GM10266 (cell line): ENCODE data around the gene CLCC1.
"Not testable (repeated sequence)": the region's sequence is repeated elsewhere in the genome, so short reads cannot be mapped to it uniquely, and the experiment has no call there.

ENCODE experiments used
- DNase-seq: peaks from one replicate; pipeline ENCODE4 v3.0.0; 2012; ENCODE audit errors: extremely low spot score
- TF ChIP-seq, protein P1 (sequence below): IDR thresholded peaks from 2 replicates; pipeline ENCODE4 v1.5.1; 2012; ENCODE audit warnings: mild to moderate bottlenecking, low read depth; ENCODE audit not compliant: control insufficient read depth, insufficient read depth; ENCODE audit errors: missing control alignments

The CLCC1 gene

DNA sequence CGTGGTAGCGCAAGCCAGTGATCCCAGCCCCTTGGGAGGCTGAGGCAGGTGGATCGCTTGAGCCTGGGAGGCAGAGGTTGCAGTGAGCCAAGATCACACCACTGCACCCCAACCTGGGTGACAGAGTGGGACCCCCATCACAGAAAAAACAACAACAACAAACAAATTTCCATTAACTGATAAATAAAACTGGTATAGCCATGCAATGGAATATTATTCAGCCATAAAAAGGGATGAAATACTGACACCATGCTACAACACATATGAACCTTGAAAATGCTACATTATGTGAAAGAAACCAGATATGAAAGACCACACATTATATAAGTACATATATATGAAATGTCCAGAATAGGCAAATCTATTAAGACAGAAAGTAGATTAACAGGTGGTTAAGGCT is 12.0 kb downstream of the CLCC1 start:
- DNase-seq = no peak
- TF ChIP-seq, protein P1, sequence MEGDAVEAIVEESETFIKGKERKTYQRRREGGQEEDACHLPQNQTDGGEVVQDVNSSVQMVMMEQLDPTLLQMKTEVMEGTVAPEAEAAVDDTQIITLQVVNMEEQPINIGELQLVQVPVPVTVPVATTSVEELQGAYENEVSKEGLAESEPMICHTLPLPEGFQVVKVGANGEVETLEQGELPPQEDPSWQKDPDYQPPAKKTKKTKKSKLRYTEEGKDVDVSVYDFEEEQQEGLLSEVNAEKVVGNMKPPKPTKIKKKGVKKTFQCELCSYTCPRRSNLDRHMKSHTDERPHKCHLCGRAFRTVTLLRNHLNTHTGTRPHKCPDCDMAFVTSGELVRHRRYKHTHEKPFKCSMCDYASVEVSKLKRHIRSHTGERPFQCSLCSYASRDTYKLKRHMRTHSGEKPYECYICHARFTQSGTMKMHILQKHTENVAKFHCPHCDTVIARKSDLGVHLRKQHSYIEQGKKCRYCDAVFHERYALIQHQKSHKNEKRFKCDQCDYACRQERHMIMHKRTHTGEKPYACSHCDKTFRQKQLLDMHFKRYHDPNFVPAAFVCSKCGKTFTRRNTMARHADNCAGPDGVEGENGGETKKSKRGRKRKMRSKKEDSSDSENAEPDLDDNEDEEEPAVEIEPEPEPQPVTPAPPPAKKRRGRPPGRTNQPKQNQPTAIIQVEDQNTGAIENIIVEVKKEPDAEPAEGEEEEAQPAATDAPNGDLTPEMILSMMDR = no peak

DNA sequence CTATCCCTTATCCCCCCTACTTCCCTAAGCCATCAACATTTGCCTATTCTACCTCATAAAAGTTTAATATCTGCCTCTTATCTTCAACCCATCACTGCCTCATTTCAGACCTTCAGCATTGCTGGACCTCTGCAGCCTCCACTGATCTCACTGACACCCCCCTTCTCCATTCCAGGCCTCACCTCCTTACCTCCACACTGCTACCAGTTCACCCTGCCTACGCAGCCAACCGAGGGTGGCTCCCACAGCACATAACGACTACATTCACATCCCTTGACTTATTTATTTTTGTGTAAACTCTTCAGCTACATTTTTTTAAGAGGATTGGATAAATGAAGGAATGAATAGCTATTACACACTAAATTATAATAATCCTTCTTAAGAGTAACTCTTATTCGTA is 14.2 kb downstream of the CLCC1 start:
- TF ChIP-seq, protein P1 = no peak
- no peak for DNase-seq

DNA sequence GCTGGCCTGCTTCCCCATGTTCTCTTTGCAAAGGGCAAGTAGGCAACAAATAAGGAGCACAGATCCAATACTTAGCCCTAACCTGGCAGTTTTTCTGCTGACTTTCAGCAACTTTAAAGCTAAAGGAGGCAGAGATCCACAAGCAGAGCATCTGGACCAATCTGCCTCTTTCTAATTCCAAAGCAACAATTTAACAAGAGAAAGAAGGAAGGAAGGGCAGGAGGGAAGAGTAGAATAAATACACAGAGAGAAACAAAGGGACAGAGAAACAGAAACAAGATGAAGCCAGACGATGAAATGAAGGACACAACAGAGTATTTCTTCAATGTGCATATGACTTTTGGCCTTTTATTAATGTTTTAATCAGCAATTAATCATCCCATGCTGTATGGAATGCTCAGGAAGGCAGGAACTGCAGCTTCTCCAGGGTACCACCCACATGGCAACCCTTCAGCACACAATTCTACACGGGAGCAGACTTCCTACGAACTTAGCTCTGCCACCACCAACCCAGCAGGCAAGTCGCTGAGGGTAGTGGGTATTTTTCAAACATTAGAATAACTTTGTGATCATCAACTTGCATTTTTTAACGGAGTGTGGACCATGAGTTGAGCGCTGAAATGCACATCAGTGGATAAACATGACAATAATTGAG is 15.3 kb downstream of the CLCC1 start:
- TF ChIP-seq, protein P1 = no peak
- no peak for DNase-seq

DNA sequence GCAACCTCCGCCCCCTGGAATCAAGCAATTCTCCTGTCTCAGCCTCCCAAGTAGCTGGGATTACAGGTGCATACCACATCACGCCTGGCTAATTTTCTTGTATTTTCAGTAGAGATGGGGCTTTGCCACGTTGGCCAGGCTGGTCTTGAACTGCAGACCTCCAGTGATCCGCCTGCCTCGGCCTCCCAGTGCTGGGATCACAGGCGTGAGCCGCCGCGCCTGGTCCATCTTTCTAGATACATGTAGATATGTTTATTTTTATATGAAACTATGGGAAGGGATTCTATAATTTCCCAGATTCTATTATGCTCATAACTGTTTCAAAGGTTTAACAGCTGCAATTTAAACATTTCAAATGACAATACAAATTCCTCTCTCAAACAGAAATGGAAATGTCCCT is 27.1 kb downstream of the CLCC1 start:
- DNase-seq = no peak
- TF ChIP-seq, protein P1 = no peak

DNA sequence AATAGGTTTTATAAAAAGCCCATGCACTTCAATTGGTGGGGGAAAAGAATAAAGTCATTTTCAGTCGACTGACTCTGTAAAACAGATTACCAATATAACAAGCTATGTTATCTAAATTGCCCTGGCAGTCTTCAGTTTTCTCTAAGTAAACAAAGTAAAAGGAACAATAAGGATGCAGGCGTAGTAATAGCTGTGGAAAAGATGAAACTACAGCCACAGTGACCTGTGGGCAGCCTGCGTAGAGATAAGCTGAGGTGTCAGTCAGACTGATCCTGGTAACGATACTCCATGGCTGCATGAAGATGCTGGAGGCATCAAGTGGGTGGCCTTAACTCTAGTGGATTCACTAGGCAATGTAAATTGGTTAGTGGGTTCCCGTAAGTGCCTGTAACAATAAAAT is 29.3 kb downstream of the CLCC1 start:
- TF ChIP-seq, protein P1 = no peak
- DNase-seq = no peak

DNA sequence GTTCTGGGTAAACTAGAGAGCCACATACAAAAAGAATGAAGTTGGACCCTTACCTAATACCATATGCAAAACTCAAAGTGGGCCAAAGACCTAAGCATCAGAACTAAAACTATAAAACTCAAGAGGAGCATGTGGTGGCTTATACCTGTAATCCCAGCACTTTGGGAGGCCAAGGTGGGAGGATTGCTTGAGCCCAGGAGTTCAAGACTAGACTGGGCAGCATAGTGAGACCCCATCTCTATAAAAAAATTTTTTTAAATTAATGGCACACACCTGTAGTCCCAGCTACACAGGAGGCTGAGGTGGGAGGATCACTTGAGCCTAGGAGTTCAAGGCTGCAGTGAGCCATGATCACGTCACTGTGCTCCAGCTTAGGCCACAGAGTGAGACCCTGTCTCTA is 35.7 kb downstream of the CLCC1 start:
- not testable (repeated sequence) for DNase-seq

DNA sequence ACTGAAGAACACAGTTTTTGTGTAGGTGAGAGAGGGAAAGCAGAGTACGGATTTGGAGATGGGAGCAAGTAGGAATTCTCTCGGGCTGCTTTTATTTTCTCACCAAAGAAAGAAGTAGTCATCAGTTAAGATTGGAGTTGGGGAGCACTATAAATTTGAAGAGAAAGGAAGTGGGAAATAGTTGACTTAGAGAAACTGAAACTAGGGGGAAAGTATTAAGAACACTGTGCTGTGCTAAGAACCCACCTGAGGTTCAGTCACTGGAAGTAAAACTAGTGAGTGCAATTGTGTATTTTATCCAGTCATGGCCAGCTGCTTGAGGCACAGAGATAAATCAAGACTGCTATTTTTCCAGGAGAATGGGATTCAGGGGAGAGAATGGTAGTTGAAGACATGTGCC is 37.4 kb downstream of the CLCC1 start:
- TF ChIP-seq, protein P1 = no peak
- DNase-seq = peak; percentile 11

DNA sequence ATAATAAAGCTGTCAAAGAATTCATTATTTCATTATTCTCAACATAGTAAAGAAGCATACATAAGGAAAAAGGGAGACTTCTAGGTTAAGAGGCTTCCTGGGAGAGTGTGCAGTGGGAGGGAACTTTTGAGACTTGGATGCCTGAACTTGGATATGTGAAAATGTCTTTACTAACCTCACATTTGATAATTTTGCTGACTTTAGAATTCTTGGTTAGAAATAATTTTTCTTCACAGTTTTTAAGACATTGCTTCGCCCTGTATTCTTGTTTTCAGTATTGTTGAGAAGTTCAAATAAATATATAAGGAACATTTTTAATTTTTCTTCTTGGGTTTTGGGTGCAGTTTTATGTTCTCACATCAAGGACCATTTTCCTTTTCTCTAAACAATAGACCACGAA is 46.5 kb downstream of the CLCC1 start:
- no peak for DNase-seq
- TF ChIP-seq, protein P1 = no peak
